PC-9 (cell line): ENCODE data around the gene UBE2O. TPM values are rescaled to one million over a fixed set of nuclear protein-coding genes. Genes with fewer than 3 reads are reported as not detected.
"Not testable (repeated sequence)": the region's sequence is repeated elsewhere in the genome, so short reads cannot be mapped to it uniquely, and the experiment has no call there.

ENCODE experiments used
- BruUV-seq: library from RNA; stranded (reverse); fragments of 400-500 nt; replicated peaks from 2 replicates; lab custom pipeline; 2021; lab: Mats Ljungman, UMichigan
- CTCF ChIA-PET: fragments of 300-600 bp; sonication (Branson Sonifier 250); formaldehyde crosslinking; loops from one replicate; lab custom pipeline; 2022; ENCODE audit warnings: antibody characterized with exemption; lab: Charles Lee
- POLR2A ChIA-PET: fragments of 300-600 bp; sonication (Branson Sonifier 250); formaldehyde crosslinking; loops from one replicate; lab custom pipeline; 2022; ENCODE audit warnings: antibody characterized with exemption; ENCODE audit not compliant: unreplicated experiment; lab: Charles Lee
- DNase-seq, 2 experiments: peaks; one replicate each; pipeline versions ENCODE4 v3.0.0 to v3.0.0-alpha.2; 2015 to 2022; ENCODE audit warnings: mixed read lengths in 1 of 2
- H2AFZ ChIP-seq: fragments of 200-600 bp; sonication (generic); 2 replicates; pipeline ENCODE4 v1.8.1; 2017; ENCODE audit warnings: antibody characterized with exemption
- H3F3A ChIP-seq: fragments of 200-600 bp; sonication (generic); 2 replicates; pipeline ENCODE4 v1.8.1; 2017; ENCODE audit warnings: antibody characterized with exemption, mild to moderate bottlenecking, low read depth; ENCODE audit not compliant: insufficient read depth
- H3K27ac ChIP-seq: fragments of 200-600 bp; sonication (generic); 2 replicates; pipeline ENCODE4 v1.6.1; 2016; ENCODE audit warnings: mixed run types
- H3K27me3 ChIP-seq: fragments of 200-600 bp; sonication (generic); 2 replicates; pipeline ENCODE4 v1.6.1; 2016; ENCODE audit warnings: low read depth, mixed run types; ENCODE audit not compliant: insufficient read depth
- H3K36me3 ChIP-seq: fragments of 200-600 bp; sonication (generic); 2 replicates; pipeline ENCODE4 v1.6.1; 2016; ENCODE audit warnings: low read depth, mixed run types
- H3K4me1 ChIP-seq: fragments of 200-600 bp; sonication (generic); replicated peaks from 2 replicates; pipeline ENCODE4 v1.6.1; 2016; ENCODE audit warnings: mixed run types; ENCODE audit not compliant: insufficient read depth
- H3K4me2 ChIP-seq: fragments of 200-600 bp; sonication (generic); 2 replicates; pipeline ENCODE4 v1.6.1; 2017; ENCODE audit warnings: mixed run types
- H3K4me3 ChIP-seq: fragments of 200-600 bp; sonication (generic); 2 replicates; pipeline ENCODE4 v1.6.1; 2016; ENCODE audit warnings: mixed run types
- H3K79me2 ChIP-seq: fragments of 200-600 bp; sonication (generic); 2 replicates; pipeline ENCODE4 v1.6.1; 2017; ENCODE audit warnings: low read depth, mixed run types
- H3K9me2 ChIP-seq: fragments of 200-600 bp; sonication (generic); 2 replicates; pipeline ENCODE4 v1.8.1; 2017; ENCODE audit warnings: mild to moderate bottlenecking; ENCODE audit not compliant: insufficient read depth
- H3K9me3 ChIP-seq: fragments of 200-600 bp; sonication (generic); 2 replicates; pipeline ENCODE4 v1.8.1; 2016; ENCODE audit warnings: low read depth; ENCODE audit not compliant: insufficient read depth
- H4K20me1 ChIP-seq: fragments of 200-600 bp; sonication (generic); 2 replicates; pipeline ENCODE4 v1.8.1; 2017; ENCODE audit not compliant: insufficient read depth
- CTCF ChIP-seq: fragments of 200-600 bp; sonication (generic); conservative IDR thresholded peaks from 2 replicates; pipeline ENCODE4 v1.6.1; 2017; ENCODE audit warnings: mixed run types, antibody characterized with exemption, mild to moderate bottlenecking, moderate library complexity
- EZH2 ChIP-seq: fragments of 200-600 bp; sonication (generic); IDR thresholded peaks from 2 replicates; pipeline ENCODE4 v1.8.0; 2017; ENCODE audit warnings: antibody characterized with exemption, low read depth
- intact Hi-C: fragments of 100-400 bp; cut with micrococcal nuclease; formaldehyde crosslinking; loops from one replicate; pipeline ENCODE4 v1.10.0; 2022; ENCODE audit not compliant: unreplicated experiment
- total RNA-seq: library from RNA; stranded (reverse); gene quantifications from 2 replicates; pipeline ENCODE4 v1.2.3, GENCODE V29; 2021

Gene UBE2O
- total RNA-seq, 1 experiment from 2014 or later, result 28.0 TPM

DNA sequence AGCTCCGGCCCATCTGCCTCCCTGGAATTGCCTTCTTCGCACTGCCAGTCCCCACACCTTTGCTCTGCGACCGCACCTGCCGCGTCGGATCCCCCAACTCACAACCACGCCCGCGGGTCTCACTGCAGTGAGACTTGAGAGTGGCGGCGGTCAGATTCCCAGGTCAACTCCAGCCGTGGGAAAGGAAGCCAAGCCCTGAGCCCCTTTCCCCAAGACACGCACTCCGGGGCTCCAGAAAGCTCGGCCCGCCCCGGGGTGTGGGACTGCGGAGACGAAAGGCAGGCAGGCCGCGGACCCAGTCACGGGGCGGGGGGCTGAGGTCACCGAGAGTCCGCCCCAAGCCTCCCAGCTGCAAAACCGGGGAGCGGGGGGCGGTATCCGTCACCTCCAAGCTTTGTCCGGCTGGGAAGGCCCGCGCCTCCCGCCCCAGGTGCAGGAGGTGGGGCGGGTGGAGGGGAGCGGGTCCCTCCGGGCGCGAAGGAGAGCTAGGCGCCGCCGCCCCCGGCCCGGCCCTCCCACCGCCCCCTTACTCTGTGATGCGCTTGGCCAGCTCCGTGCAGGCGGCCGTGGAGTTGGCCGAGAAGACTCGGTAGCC, 99.9 kb downstream of the UBE2O start:
- DNase-seq, result peak in 1 of 2 experiments; percentile 35
- TF ChIP-seq EZH2 (no peak), CTCF (no peak)
- H3K4me2 ChIP-seq, result peak overlapping the region; percentile 97
- no peaks in the 10 kb centered on the region for H3K9me3 ChIP-seq
- H3K4me3 ChIP-seq, result peak overlapping the region; percentile 73
- H3K27ac ChIP-seq, result peak overlapping the region; percentile 75
- H2AFZ ChIP-seq, result peak overlapping the region; percentile 96
- CTCF ChIA-PET, result interaction anchor here (0.6 to 3.0 kb wide), 6 partner anchors 12 to 735 kb away, joined by 3 to 11 read pairs (median 4); no protein-coding TSS in a partner anchor
- no TSS peak for BruUV-seq
- intact Hi-C loops, result no loop called here
- H3F3A ChIP-seq, result no peaks in the 10 kb centered on the region
- no peaks in the 10 kb centered on the region for H3K4me1 ChIP-seq
- H3K9me2 ChIP-seq, result no peaks in the 10 kb centered on the region
- no peaks in the 10 kb centered on the region for H3K36me3 ChIP-seq
- POLR2A ChIA-PET, result interaction anchor here (0.6 kb wide), 3 partner anchors 10 to 569 kb away, joined by 4 to 7 read pairs (median 4); no protein-coding TSS in a partner anchor
- no peaks in the 10 kb centered on the region for H4K20me1 ChIP-seq
- no peaks in the 10 kb centered on the region for H3K27me3 ChIP-seq
- peaks cover 18% of the 10 kb centered on the region for H3K79me2 ChIP-seq

DNA sequence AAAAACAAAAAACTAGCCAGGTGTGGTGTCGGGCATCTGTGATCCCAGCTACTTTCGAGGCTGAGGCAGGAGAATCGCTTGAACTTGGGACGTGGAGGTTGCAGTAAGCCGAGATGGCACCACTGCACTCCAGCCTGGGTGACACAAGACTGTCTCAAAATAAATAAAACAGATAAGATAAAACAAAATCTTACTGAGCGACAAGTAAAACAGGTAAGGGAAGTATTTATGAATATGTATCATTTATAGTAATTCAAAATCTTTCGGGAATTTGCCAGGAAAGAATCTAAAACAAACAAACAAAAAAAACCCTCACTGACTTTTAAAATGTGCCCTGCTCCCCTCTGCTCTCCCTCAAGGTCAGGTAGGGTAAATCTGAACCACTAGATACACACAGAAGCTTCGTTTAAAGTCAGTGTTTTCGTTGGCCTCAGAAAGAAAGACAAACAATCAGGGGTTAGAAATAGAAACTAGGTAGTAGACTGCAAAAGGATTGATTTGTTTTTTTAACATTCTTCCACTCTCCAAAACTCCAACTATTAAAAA, 101.4 kb downstream of the UBE2O start:
- TF ChIP-seq EZH2, result no peak
- TF ChIP-seq CTCF, result no peak
- POLR2A ChIA-PET, result interaction anchor here (0.6 kb wide), 1 partner anchor 150 kb away, joined by 8 read pairs; no protein-coding TSS in a partner anchor
- Histone ChIP-seq H4K20me1 (no peaks in the 10 kb centered on the region), H3F3A (no peaks in the 10 kb centered on the region), H3K27ac (no peak overlapping the region), H3K9me3 (no peaks in the 10 kb centered on the region), H3K9me2 (no peaks in the 10 kb centered on the region), H3K27me3 (no peaks in the 10 kb centered on the region), H2AFZ (no peak overlapping the region), H3K4me3 (no peak overlapping the region), H3K4me2 (peak overlapping the region; percentile 22; the same call in 1 of the 2 replicates), H3K79me2 (peaks cover 18% of the 10 kb centered on the region), H3K4me1 (no peaks in the 10 kb centered on the region), H3K36me3 (no peaks in the 10 kb centered on the region)
- no peak for DNase-seq
- intact Hi-C loops, result no loop called here
- CTCF ChIA-PET, result interaction anchor here (3.0 kb wide), 1 partner anchor 13 kb away, joined by 11 read pairs; no protein-coding TSS in a partner anchor
- BruUV-seq, result no TSS peak

DNA sequence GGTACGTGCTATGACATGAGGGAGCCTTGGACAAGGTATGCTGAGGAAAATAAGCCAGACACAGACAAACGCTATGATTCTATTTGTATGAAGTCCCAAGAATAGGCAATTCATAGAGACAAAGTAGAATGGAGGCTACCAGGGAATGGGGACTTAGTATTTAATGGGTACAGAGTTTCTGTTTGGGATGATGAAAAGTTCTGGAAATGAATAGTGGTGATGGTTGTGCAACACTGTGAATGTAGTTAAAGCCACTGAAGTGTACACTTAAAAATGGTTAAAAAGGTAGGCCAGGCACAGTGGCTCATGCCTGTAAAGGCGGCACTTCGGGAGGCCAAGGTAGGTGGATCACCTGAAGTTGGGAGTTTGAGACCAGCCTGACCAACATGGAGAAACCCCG, 102.5 kb downstream of the UBE2O start:
- ChIA-PET CTCF (interaction anchor here (0.6 kb wide), 1 partner anchor 128 kb away, joined by 15 read pairs; no protein-coding TSS in a partner anchor), POLR2A (no interaction called here)
- BruUV-seq, result no TSS peak
- intact Hi-C loops, result no loop called here
- TF ChIP-seq EZH2 (no peak), CTCF (no peak)
- no peaks in the 10 kb centered on the region for H3K4me1 ChIP-seq
- no peaks in the 10 kb centered on the region for H3K9me2 ChIP-seq
- no peak overlapping the region for H3K4me2 ChIP-seq
- H3K36me3 ChIP-seq, result no peaks in the 10 kb centered on the region
- H3K27me3 ChIP-seq, result no peaks in the 10 kb centered on the region
- H3F3A ChIP-seq, result no peaks in the 10 kb centered on the region
- H2AFZ ChIP-seq, result no peak overlapping the region
- no peak for DNase-seq
- no peak overlapping the region for H3K4me3 ChIP-seq
- H3K79me2 ChIP-seq, result peaks cover 18% of the 10 kb centered on the region
- H3K27ac ChIP-seq, result no peak overlapping the region
- no peaks in the 10 kb centered on the region for H3K9me3 ChIP-seq
- H4K20me1 ChIP-seq, result no peaks in the 10 kb centered on the region

GRCh38 chr17:76346936-76347335, 106.0 kb downstream of the UBE2O start:
- CTCF ChIA-PET, intact Hi-C loops, H3K36me3 ChIP-seq: not testable (repeated sequence)

More at GRCh38 chr17:76346936-76347335, 106.0 kb downstream of the UBE2O start:
- H3K4me3 ChIP-seq, H3K27me3 ChIP-seq, POLR2A ChIA-PET, H3K9me3 ChIP-seq, H3F3A ChIP-seq, H3K27ac ChIP-seq, H3K4me2 ChIP-seq, H3K4me1 ChIP-seq, H3K79me2 ChIP-seq, DNase-seq, H4K20me1 ChIP-seq, H3K9me2 ChIP-seq, H2AFZ ChIP-seq, BruUV-seq: not testable (repeated sequence)
